Heart right ventricle (tissue), 16 donors: ENCODE measurements around the gene RPS5. TPM values are rescaled to one million over a fixed set of nuclear protein-coding genes. Genes with fewer than 3 reads are reported as not detected.

ENCODE experiments used
- ATAC-seq, 8 donors: fragments of 200-7000 bp; cut with Tn5 transposase; one replicate each; pipeline ENCODE4 v1.9.1; 2020; ENCODE audit warnings: mild to moderate bottlenecking in 8 of 8, moderate library complexity in 8 of 8, moderate number of reproducible peaks in 1 of 8
- DNase-seq, 2 donors: peaks; one replicate each; pipeline ENCODE4 v3.0.0-alpha.2; 2020
- H3K27ac ChIP-seq, 10 donors: fragments of 200-600 bp; sonication (generic) in 2 of 10; one replicate each; pipeline versions ENCODE4 v1.5.0 to v1.8.0; 2020 to 2022; ENCODE audit warnings: mild to moderate bottlenecking in 3 of 10
- H3K27me3 ChIP-seq, 7 donors: fragments of 200-600 bp; one replicate each; pipeline ENCODE4 v1.8.0; 2021 to 2022; ENCODE audit warnings: mild to moderate bottlenecking in 2 of 7
- H3K36me3 ChIP-seq, 9 donors: fragments of 200-600 bp; sonication (generic) in 1 of 9; one replicate each; pipeline versions ENCODE4 v1.5.0 to v1.8.0; 2020 to 2022; ENCODE audit warnings: mild to moderate bottlenecking in 2 of 9
- H3K4me1 ChIP-seq, 9 donors: fragments of 200-600 bp; sonication (generic) in 1 of 9; one replicate each; pipeline versions ENCODE4 v1.5.0 to v1.8.0; 2020 to 2022; ENCODE audit warnings: mild to moderate bottlenecking in 4 of 9
- H3K4me3 ChIP-seq, 10 donors: fragments of 200-600 bp; sonication (generic) in 2 of 10; one replicate each; pipeline versions ENCODE4 v1.5.0 to v1.8.0; 2020 to 2022; ENCODE audit warnings: mild to moderate bottlenecking in 7 of 10, moderate library complexity in 2 of 10
- H3K9me3 ChIP-seq, 11 donors: fragments of 200-600 bp in 10 of 11; sonication (generic) in 2 of 11; one replicate each; pipeline versions ENCODE4 v1.5.0 to v1.8.0; 2013 to 2022; ENCODE audit warnings: mild to moderate bottlenecking in 2 of 11, control low read depth in 1 of 11, moderate library complexity in 1 of 11
- WGBS, 2 donors: extraction: QIAGEN DNeasy Blood & Tissue Kit; methylation state at CpG; one replicate each; pipeline ENCODE4 v1.1.7; 2013; ENCODE audit warnings: inconsistent platforms in 1 of 2; 5-methylcytosine and 5-hydroxymethylcytosine counted together
- intact Hi-C, 10 donors: fragments of 100-400 bp; cut with DNase I; formaldehyde crosslinking; loops; one replicate each; pipeline versions ENCODE4 v1.11.1 to v1.14.2; 2022
- polyA plus RNA-seq, 2 donors: library from polyadenylated mRNA; stranded (reverse); fragments of 200-250 nt; gene quantifications; one replicate each; pipeline ENCODE4 v1.2.3, GENCODE V29; 2013
- total RNA-seq, 10 donors: library from RNA; stranded (reverse); fragmentation: NEBNext Ultra II Directional in 3 of 10; extraction: Animal tissue kit (Norgen Biotek cat#: 25700) in 3 of 10; gene quantifications; one replicate each; pipeline versions ENCODE4 v1.2.1 to v1.2.4, GENCODE V29; 2021 to 2023
- TF ChIP-seq, protein P1 (sequence below), 9 donors: fragments of 200-600 bp; sonication (generic) in 2 of 9; IDR thresholded peaks; one replicate each; pipeline versions ENCODE4 v1.5.0 to v1.8.0; 2021 to 2022; ENCODE audit warnings: antibody characterized with exemption in 9 of 9, mild to moderate bottlenecking in 5 of 9, moderate library complexity in 1 of 9
- donor health status: Arrhythmogenic right ventricular cardiomyopathy.
- donor health status: ischemic (EF 13 %, LVEDD 7.1; RV severe dilation, severe dysfunction).
- donor health status: healthy with polysubstance abuse.
- donor health status: DM: no; HTN: yes; CAD: no.
- donor health status: DM: no; HTN: no; CAD: no.
- donor health status: ischemic (EF 25% LVEDD 6.9; RV normal size, moderate dysfunction).
- donor health status: ischemic (EF 25% LVEDD 5.7; RV mildly dilated, moderate dysfunction).
- donor health status: healthy.
- donor health status: DM: yes; HTN: yes; CAD: no.
- donor health status: Ischemic cardiomyopathy.
- donor health status: ischemic (EF 35%, LVEDD 5.7; RV mildly dilated, moderate dysfunction).
- donor health status: nonischemic (EF 11% LVEDD 7.7; RV severe dilation, severe dysfunction).
- donor health status: DM: yes; HTN: yes; CAD: no.
- donor health status: PGD.
- donor health status: ischemic (EF 29% LVEDD 5.4; RV normal size, mild dysfunction).
- donor health status: nonischemic (EF 23%, LVEDD 6.1; RV moderate dilation, normal function).

RPS5 gene
- total and polyA plus RNA-seq, 12 donors = 360 to 2,053 (median 425) TPM

DNA sequence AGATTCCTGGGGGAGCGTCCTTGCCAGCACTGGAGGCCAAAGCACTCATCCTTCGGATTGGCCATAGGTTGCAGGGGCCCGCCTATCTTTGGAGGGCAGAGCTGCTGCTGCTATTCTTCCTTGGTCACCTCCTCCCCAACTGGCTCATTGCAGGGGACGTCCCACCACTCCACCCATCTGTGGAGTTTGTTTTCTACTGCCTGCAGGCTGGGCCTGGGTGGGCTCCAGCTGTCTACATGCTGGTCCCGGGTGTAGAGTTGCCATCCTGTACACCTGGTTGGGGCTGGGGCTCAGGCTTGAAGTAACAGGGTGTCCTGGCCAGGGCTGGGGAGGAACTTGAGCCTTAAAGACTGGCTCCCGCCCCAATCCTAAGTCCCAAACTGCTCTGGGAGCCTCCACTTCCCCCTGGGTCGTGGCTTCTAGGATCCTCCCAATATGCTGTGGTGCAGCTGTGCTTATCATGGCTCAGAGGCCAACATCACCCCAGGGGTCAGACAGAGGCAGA is 10.5 kb downstream of the RPS5 start:
- TF ChIP-seq, protein P1, sequence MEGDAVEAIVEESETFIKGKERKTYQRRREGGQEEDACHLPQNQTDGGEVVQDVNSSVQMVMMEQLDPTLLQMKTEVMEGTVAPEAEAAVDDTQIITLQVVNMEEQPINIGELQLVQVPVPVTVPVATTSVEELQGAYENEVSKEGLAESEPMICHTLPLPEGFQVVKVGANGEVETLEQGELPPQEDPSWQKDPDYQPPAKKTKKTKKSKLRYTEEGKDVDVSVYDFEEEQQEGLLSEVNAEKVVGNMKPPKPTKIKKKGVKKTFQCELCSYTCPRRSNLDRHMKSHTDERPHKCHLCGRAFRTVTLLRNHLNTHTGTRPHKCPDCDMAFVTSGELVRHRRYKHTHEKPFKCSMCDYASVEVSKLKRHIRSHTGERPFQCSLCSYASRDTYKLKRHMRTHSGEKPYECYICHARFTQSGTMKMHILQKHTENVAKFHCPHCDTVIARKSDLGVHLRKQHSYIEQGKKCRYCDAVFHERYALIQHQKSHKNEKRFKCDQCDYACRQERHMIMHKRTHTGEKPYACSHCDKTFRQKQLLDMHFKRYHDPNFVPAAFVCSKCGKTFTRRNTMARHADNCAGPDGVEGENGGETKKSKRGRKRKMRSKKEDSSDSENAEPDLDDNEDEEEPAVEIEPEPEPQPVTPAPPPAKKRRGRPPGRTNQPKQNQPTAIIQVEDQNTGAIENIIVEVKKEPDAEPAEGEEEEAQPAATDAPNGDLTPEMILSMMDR (IDR thresholded peaks at IDR 0.05) = no peak
- intact Hi-C loops = no loop called here
- Histone ChIP-seq H3K9me3 (no peaks in the 10 kb centered on the region), H3K4me3 (no peak overlapping the region), H3K27ac (no peak overlapping the region), H3K27me3 (peaks cover 0 to 31% (median 23%) of the 10 kb centered on the region in 7 donors), H3K36me3 (peaks cover 0 to 29% (median 24%) of the 10 kb centered on the region in 9 donors), H3K4me1 (peaks cover 8 to 27% (median 13%) of the 10 kb centered on the region in 9 donors)
- no peak for ATAC-seq
- WGBS, 2 donors = 63 to 67% methylated on average over 7 of the region's 7 CpGs
- DNase-seq = no peak

DNA sequence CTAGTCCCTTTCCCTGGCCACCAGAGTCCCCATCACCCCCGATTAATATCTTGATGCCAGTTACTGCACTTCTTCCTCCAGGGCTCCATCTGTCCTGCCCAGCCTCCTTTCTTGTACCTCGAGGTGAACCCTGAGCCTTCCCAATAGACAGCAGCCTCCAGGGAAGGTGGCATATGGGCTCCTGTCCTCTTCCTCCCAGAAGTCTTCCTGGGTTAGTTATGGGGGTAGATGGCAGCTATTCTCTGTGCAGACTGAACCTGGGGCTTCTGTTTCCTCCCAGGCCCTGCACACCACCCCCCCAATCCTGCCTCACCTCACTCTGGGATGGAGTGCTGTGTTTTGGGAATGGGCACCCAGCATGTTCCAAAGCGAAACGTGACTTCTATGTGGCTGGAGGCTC is 11.0 kb downstream of the RPS5 start:
- TF ChIP-seq, protein P1 (IDR thresholded peaks at IDR 0.05) = no peak
- no peaks in the 10 kb centered on the region for H3K9me3 ChIP-seq
- H3K4me3 ChIP-seq = no peak overlapping the region
- 86% methylated on average over 4 of the region's 4 CpGs for WGBS, 2 donors
- DNase-seq (no peak), ATAC-seq (no peak)
- intact Hi-C loops = no loop called here
- peaks cover 0 to 24% (median 21%) of the 10 kb centered on the region in 9 donors for H3K36me3 ChIP-seq
- no peak overlapping the region for H3K27ac ChIP-seq
- peaks cover 0 to 31% (median 23%) of the 10 kb centered on the region in 7 donors for H3K27me3 ChIP-seq
- H3K4me1 ChIP-seq = peaks cover 8 to 27% (median 13%) of the 10 kb centered on the region in 9 donors

DNA sequence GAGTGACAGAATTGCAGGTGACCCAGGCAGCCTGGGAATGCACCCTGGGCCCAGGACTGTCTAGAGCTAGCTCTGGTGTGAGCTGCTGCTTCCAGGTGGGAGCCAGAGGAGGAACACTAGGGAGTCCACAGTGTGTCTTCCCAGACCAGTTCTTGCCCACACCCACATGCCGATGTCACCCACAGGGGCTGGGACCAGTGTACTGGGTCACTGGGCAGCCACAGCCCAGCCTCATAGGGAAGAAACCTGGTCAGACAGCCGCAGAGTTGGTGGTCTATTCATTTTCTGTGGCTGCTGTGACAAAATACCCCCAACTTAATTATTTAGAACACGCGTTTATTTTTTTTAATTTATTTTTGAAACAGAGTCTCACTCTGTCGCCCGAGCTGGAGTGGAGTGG is 11.5 kb downstream of the RPS5 start:
- 95 to 98% methylated on average over 6 of the region's 6 CpGs for WGBS, 2 donors
- Histone ChIP-seq H3K36me3 (peaks cover 0 to 19% (median 16%) of the 10 kb centered on the region in 9 donors), H3K4me1 (peaks cover 8 to 27% (median 13%) of the 10 kb centered on the region in 9 donors), H3K9me3 (no peaks in the 10 kb centered on the region), H3K27me3 (peaks cover 0 to 31% (median 23%) of the 10 kb centered on the region in 7 donors), H3K4me3 (no peak overlapping the region), H3K27ac (no peak overlapping the region)
- TF ChIP-seq, protein P1 (IDR thresholded peaks at IDR 0.05) = no peak
- intact Hi-C loops = no loop called here
- DNase-seq (no peak), ATAC-seq (no peak)

DNA sequence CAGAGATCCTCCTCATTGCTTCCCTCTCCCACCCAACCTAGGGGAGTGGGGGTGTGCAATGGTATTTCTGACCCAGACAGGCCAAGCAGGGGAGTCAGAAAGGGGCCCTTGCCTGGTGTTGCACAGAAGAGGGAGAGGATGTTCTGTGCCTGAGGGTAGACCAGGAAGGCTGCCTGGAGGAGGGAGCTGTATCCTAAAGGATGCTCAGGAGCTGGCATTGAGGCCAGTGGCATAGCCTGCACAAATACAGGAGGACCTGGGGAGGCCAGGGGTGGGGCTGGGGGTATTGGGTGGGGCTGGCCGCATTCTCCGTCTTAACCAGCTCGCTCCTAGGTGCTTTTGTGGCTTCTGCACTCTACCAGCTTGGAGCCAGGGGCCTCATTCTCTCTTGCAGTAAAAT is 12.8 kb downstream of the RPS5 start:
- H3K9me3 ChIP-seq = no peaks in the 10 kb centered on the region
- peaks cover 0 to 6% (median 4%) of the 10 kb centered on the region in 9 donors for H3K36me3 ChIP-seq
- no peak overlapping the region for H3K4me3 ChIP-seq
- ATAC-seq = no peak
- H3K4me1 ChIP-seq = peaks cover 8 to 27% (median 13%) of the 10 kb centered on the region in 9 donors
- H3K27me3 ChIP-seq = peaks cover 0 to 31% (median 23%) of the 10 kb centered on the region in 7 donors
- WGBS, 2 donors = 95% methylated on average over 3 of the region's 3 CpGs
- intact Hi-C loops = loop anchor here in 1 of 10 donors (2.0 kb wide), 1 partner anchor 13 kb away; the partner anchor contains the start of gene RPS5
- TF ChIP-seq, protein P1 (IDR thresholded peaks at IDR 0.05) = no peak
- DNase-seq = no peak
- no peak overlapping the region for H3K27ac ChIP-seq
